Measurements from ENCODE around the gene SCO2. TPM values are rescaled to one million over a fixed set of nuclear protein-coding genes. Genes with fewer than 3 reads are reported as not detected.

The SCO2 gene
- total and polyA plus RNA-seq, 2 of the 13 experiments (the other 11 are each of a cell fraction or from before 2014, with no cell fraction given) = 0.32 to 3.7 TPM

GRCh38 chr22:50481045-50481439 lies 44.4 kb downstream of the SCO2 start (continued):
- TF ChIP-seq ZNF687 (CRISPR knock-in tag; IDR thresholded peaks at IDR 0.05) (peak; percentile 33; the same call in 1 of the 2 replicates), KDM5B (CRISPR knock-in tag; IDR thresholded peaks at IDR 0.05; ENCODE audit: borderline replicate concordance) (peak; percentile 47; the same call in 1 of the 2 replicates), PLSCR1 (CRISPR knock-in tag; IDR thresholded peaks at IDR 0.05; ENCODE audit: borderline replicate concordance) (no peak), ZNF121 (CRISPR knock-in tag; IDR thresholded peaks at IDR 0.05) (no peak), ZNF567 (CRISPR knock-in tag; IDR thresholded peaks at IDR 0.05; ENCODE audit: borderline replicate concordance) (0 out of 2 replicates have a peak, but pooled peaks have one; percentile 27), ZNF274 (CRISPR knock-in tag; IDR thresholded peaks at IDR 0.05) (0 out of 2 replicates have a peak, but pooled peaks have one; percentile 43), TMF1 (CRISPR knock-in tag; IDR thresholded peaks at IDR 0.05; ENCODE audit: low read depth) (0 out of 2 replicates have a peak, but pooled peaks have one; percentile 9), ZNF280B (CRISPR knock-in tag; IDR thresholded peaks at IDR 0.05; ENCODE audit: borderline replicate concordance) (0 out of 2 replicates have a peak, but pooled peaks have one; percentile 18), USF2 (IDR thresholded peaks at IDR 0.05; ENCODE audit: low read depth, low read length) (no peak), USF2 (CRISPR knock-in tag; IDR thresholded peaks at IDR 0.05; ENCODE audit: borderline replicate concordance) (no peak), RXRA (CRISPR knock-in tag; IDR thresholded peaks at IDR 0.05) (peak; percentile 32; the same call in 1 of the 2 replicates), ZBTB38 (CRISPR knock-in tag; IDR thresholded peaks at IDR 0.05) (peak; percentile 51; the same call in 1 of the 2 replicates), CSRNP1 (CRISPR knock-in tag; IDR thresholded peaks at IDR 0.05) (peak; percentile 72; the same call in 1 of the 2 replicates), NR2F6 (IDR thresholded peaks at IDR 0.05) (no peak), NR2F6 (CRISPR knock-in tag; IDR thresholded peaks at IDR 0.05) (no peak)

Data from HepG2 (cell line).